NT2/D1 (cell line): ENCODE data around the gene MBNL1.

Experiments used
- DNase-seq: peaks from one replicate; pipeline ENCODE4 v3.0.0-alpha.2; 2011; ENCODE audit warnings: low read depth, low spot score
- H3K27me3 ChIP-seq: 2 replicates; pipeline ENCODE4 v1.6.0; 2011; ENCODE audit warnings: mild to moderate bottlenecking; ENCODE audit not compliant: insufficient read length, insufficient read depth
- H3K36me3 ChIP-seq: 2 replicates; pipeline ENCODE4 v1.6.1; 2011; ENCODE audit warnings: mild to moderate bottlenecking, low read length, mixed read lengths; ENCODE audit not compliant: insufficient read depth, insufficient read length
- H3K4me1 ChIP-seq: 2 replicates; pipeline ENCODE4 v1.5.1; 2011; ENCODE audit not compliant: insufficient read depth, insufficient read length
- H3K4me3 ChIP-seq: 2 replicates; pipeline ENCODE4 v1.5.1; 2011; ENCODE audit warnings: low read depth; ENCODE audit not compliant: insufficient read length
- H3K9ac ChIP-seq: 2 replicates; pipeline ENCODE4 v1.6.0; 2011; ENCODE audit warnings: low read depth; ENCODE audit not compliant: insufficient read length
- H3K9me3 ChIP-seq: 2 replicates; pipeline ENCODE4 v1.5.1; 2011; ENCODE audit warnings: mild to moderate bottlenecking, low read length; ENCODE audit not compliant: insufficient read depth
- SUZ12 ChIP-seq: IDR thresholded peaks from 2 replicates; pipeline ENCODE4 v1.6.1; 2011; ENCODE audit not compliant: insufficient read length, insufficient read depth; ENCODE audit errors: extremely low read depth
- YY1 ChIP-seq: IDR thresholded peaks from 2 replicates; pipeline ENCODE4 v1.6.1; 2011; ENCODE audit not compliant: insufficient read length, insufficient read depth
- ZNF274 ChIP-seq: IDR thresholded peaks from 2 replicates; pipeline ENCODE4 v1.6.1; 2011; ENCODE audit warnings: mild to moderate bottlenecking, low read depth, low read length

The MBNL1 gene

GRCh38 chr3:152458376-152459117, 189.8 kb downstream of the MBNL1 start:
- H3K4me3 ChIP-seq: no peak overlapping the region
- TF ChIP-seq SUZ12 (no peak), ZNF274 (no peak), YY1 (no peak)
- no peak for DNase-seq
- no peak overlapping the region for H3K9ac ChIP-seq
- H3K9me3 ChIP-seq: no peaks in the 10 kb centered on the region
- no peaks in the 10 kb centered on the region for H3K27me3 ChIP-seq
- H3K4me1 ChIP-seq: no peaks in the 10 kb centered on the region
- peaks cover 12% of the 10 kb centered on the region for H3K36me3 ChIP-seq

GRCh38 chr3:152459118-152459515, 190.4 kb downstream of the MBNL1 start:
- no peak for DNase-seq
- H3K36me3 ChIP-seq: peaks cover 12% of the 10 kb centered on the region

GRCh38 chr3:152459572-152459971, 190.8 kb downstream of the MBNL1 start:
- no peak overlapping the region for H3K9ac ChIP-seq
- no peak for DNase-seq
- H3K27me3 ChIP-seq: no peaks in the 10 kb centered on the region
- H3K9me3 ChIP-seq: no peaks in the 10 kb centered on the region
- no peaks in the 10 kb centered on the region for H3K4me1 ChIP-seq
- H3K4me3 ChIP-seq: no peak overlapping the region
- TF ChIP-seq SUZ12: no peak
- no peak for TF ChIP-seq ZNF274
- TF ChIP-seq YY1: no peak
- peaks cover 12% of the 10 kb centered on the region for H3K36me3 ChIP-seq

More at GRCh38 chr3:152459118-152459515, 190.4 kb downstream of the MBNL1 start:
- Histone ChIP-seq H3K27me3 (no peaks in the 10 kb centered on the region), H3K9ac (no peak overlapping the region), H3K4me3 (no peak overlapping the region), H3K4me1 (no peaks in the 10 kb centered on the region), H3K9me3 (no peaks in the 10 kb centered on the region)
- TF ChIP-seq ZNF274 (no peak), SUZ12 (no peak), YY1 (no peak)

GRCh38 chr3:152460936-152461335, 192.2 kb downstream of the MBNL1 start:
- Histone ChIP-seq H3K9ac (no peak overlapping the region), H3K4me3 (no peak overlapping the region), H3K4me1 (no peaks in the 10 kb centered on the region), H3K27me3 (no peaks in the 10 kb centered on the region), H3K36me3 (peaks cover 11% of the 10 kb centered on the region), H3K9me3 (no peaks in the 10 kb centered on the region)
- DNase-seq: no peak
- TF ChIP-seq SUZ12: no peak
- TF ChIP-seq YY1: no peak
- TF ChIP-seq ZNF274: no peak

- H3K9me3 ChIP-seq: no peaks in the 10 kb centered on the region
- H3K27me3 ChIP-seq: no peaks in the 10 kb centered on the region
- DNase-seq: no peak
- H3K4me3 ChIP-seq: no peak overlapping the region
- no peaks in the 10 kb centered on the region for H3K4me1 ChIP-seq
- TF ChIP-seq ZNF274 (no peak), SUZ12 (no peak), YY1 (no peak)
- no peak overlapping the region for H3K9ac ChIP-seq
- peaks cover 6% of the 10 kb centered on the region for H3K36me3 ChIP-seq
Observed at GRCh38 chr3:152461460-152461859, 192.7 kb downstream of the MBNL1 start.

GRCh38 chr3:152466784-152467183, 198.1 kb downstream of the MBNL1 start:
- H3K4me3 ChIP-seq: no peak overlapping the region
- TF ChIP-seq YY1: no peak
- no peaks in the 10 kb centered on the region for H3K9me3 ChIP-seq
- H3K9ac ChIP-seq: no peak overlapping the region
- no peaks in the 10 kb centered on the region for H3K27me3 ChIP-seq
- DNase-seq: no peak
- no peaks in the 10 kb centered on the region for H3K4me1 ChIP-seq
- H3K36me3 ChIP-seq: no peaks in the 10 kb centered on the region

- Histone ChIP-seq H3K9me3 (no peaks in the 10 kb centered on the region), H3K27me3 (no peaks in the 10 kb centered on the region), H3K4me3 (no peak overlapping the region), H3K4me1 (no peaks in the 10 kb centered on the region), H3K9ac (no peak overlapping the region), H3K36me3 (no peaks in the 10 kb centered on the region)
- DNase-seq: no peak
- TF ChIP-seq SUZ12 (no peak), ZNF274 (no peak), YY1 (no peak)
Observed at GRCh38 chr3:152469248-152470025, 200.7 kb downstream of the MBNL1 start.
